ENCODE data around the gene DAND5. TPM values are rescaled to one million over a fixed set of nuclear protein-coding genes. Genes with fewer than 3 reads are reported as not detected.

The DAND5 gene
- total RNA-seq, 1 donor from 2014 or later, result not detected

- DNase-seq (ENCODE audit: low read depth) (no peak), FAIRE-seq (peak; percentile 13)
- TF ChIP-seq CTCF (IDR thresholded peaks at IDR 0.05; ENCODE audit: insufficient read depth, low read length, severe bottlenecking), result no peak
- Histone ChIP-seq H3K4me3 (ENCODE audit: low read depth, low read length) (no peak overlapping the region), H3K36me3 (ENCODE audit: control insufficient read depth, insufficient read depth, low read length) (no peaks in the 10 kb centered on the region), H3K27me3 (ENCODE audit: control insufficient read depth, insufficient read depth, low read length) (no peaks in the 10 kb centered on the region)
Observed at GRCh38 chr19:13018035-13018914, 48.9 kb downstream of the DAND5 start.

GRCh38 chr19:13019332-13019731 is 50.0 kb downstream of the DAND5 start:
- Histone ChIP-seq H3K27me3 (ENCODE audit: control insufficient read depth, insufficient read depth, low read length) (no peaks in the 10 kb centered on the region), H3K36me3 (ENCODE audit: control insufficient read depth, insufficient read depth, low read length) (no peaks in the 10 kb centered on the region), H3K4me3 (ENCODE audit: low read depth, low read length) (no peak overlapping the region)
- no peak for TF ChIP-seq CTCF (IDR thresholded peaks at IDR 0.05; ENCODE audit: insufficient read depth, low read length, severe bottlenecking)
- DNase-seq (ENCODE audit: low read depth) (no peak), FAIRE-seq (no peak)

GRCh38 chr19:13020002-13020414 is 50.6 kb downstream of the DAND5 start:
- DNase-seq (ENCODE audit: low read depth) (no peak), FAIRE-seq (no peak)
- no peaks in the 10 kb centered on the region for H3K27me3 ChIP-seq (ENCODE audit: control insufficient read depth, insufficient read depth, low read length)
- H3K36me3 ChIP-seq (ENCODE audit: control insufficient read depth, insufficient read depth, low read length), result no peaks in the 10 kb centered on the region
- H3K4me3 ChIP-seq (ENCODE audit: low read depth, low read length), result no peak overlapping the region
- TF ChIP-seq CTCF (IDR thresholded peaks at IDR 0.05; ENCODE audit: insufficient read depth, low read length, severe bottlenecking), result no peak

- DNase-seq (ENCODE audit: low read depth) (no peak), FAIRE-seq (no peak)
- TF ChIP-seq CTCF (IDR thresholded peaks at IDR 0.05; ENCODE audit: insufficient read depth, low read length, severe bottlenecking), result no peak
- Histone ChIP-seq H3K27me3 (ENCODE audit: control insufficient read depth, insufficient read depth, low read length) (no peaks in the 10 kb centered on the region), H3K36me3 (ENCODE audit: control insufficient read depth, insufficient read depth, low read length) (no peaks in the 10 kb centered on the region), H3K4me3 (ENCODE audit: low read depth, low read length) (peak overlapping the region; percentile 3)
Observed at GRCh38 chr19:13022111-13022858, 52.9 kb downstream of the DAND5 start.

GRCh38 chr19:13022859-13023636 is 53.7 kb downstream of the DAND5 start:
- TF ChIP-seq CTCF (IDR thresholded peaks at IDR 0.05; ENCODE audit: insufficient read depth, low read length, severe bottlenecking), result no peak

More at GRCh38 chr19:13022859-13023636, 53.7 kb downstream of the DAND5 start:
- peaks cover 2% of the 10 kb centered on the region for H3K36me3 ChIP-seq (ENCODE audit: control insufficient read depth, insufficient read depth, low read length)
- DNase-seq (ENCODE audit: low read depth) (peak; percentile 87), FAIRE-seq (no peak)
- H3K4me3 ChIP-seq (ENCODE audit: low read depth, low read length), result peak overlapping the region; percentile 16
- H3K27me3 ChIP-seq (ENCODE audit: control insufficient read depth, insufficient read depth, low read length), result no peaks in the 10 kb centered on the region

Measured in bronchial epithelial cell (primary cell).